ENCODE results near the gene EVA1C. TPM values are rescaled to one million over a fixed set of nuclear protein-coding genes. Genes with fewer than 3 reads are reported as not detected.

Gene EVA1C
- total RNA-seq, 1 donor from 2014 or later: 2.1 TPM

GRCh38 chr21:32481875-32482408 is 69.4 kb downstream of the EVA1C start:
- DNase-seq (ENCODE audit: low spot score in 2 of 2, unreplicated experiment in 2 of 2): no peak
- peaks cover 8% of the 10 kb centered on the region for H3K27me3 Mint-ChIP-seq (ENCODE audit: low read depth)
- H3K27ac Mint-ChIP-seq: no peak overlapping the region

GRCh38 chr21:32482565-32483292 is 70.2 kb downstream of the EVA1C start:
- H3K4me1 Mint-ChIP-seq: peaks cover 4% of the 10 kb centered on the region
- no peaks in the 10 kb centered on the region for H3K36me3 Mint-ChIP-seq
- peaks cover 8% of the 10 kb centered on the region for H3K27me3 Mint-ChIP-seq (ENCODE audit: low read depth)
- no peak overlapping the region for H3K4me3 Mint-ChIP-seq
- DNase-seq (ENCODE audit: low spot score in 2 of 2, unreplicated experiment in 2 of 2): no peak
- H3K27ac Mint-ChIP-seq: no peak overlapping the region
- no peak for TF ChIP-seq CTCF (IDR thresholded peaks at IDR 0.05; ENCODE audit: unreplicated experiment)
- H3K9me3 Mint-ChIP-seq: no peaks in the 10 kb centered on the region

More at GRCh38 chr21:32481875-32482408, 69.4 kb downstream of the EVA1C start:
- Mint-ChIP-seq H3K4me1 (peaks cover 4% of the 10 kb centered on the region), H3K4me3 (no peak overlapping the region), H3K9me3 (no peaks in the 10 kb centered on the region), H3K36me3 (no peaks in the 10 kb centered on the region)
- TF ChIP-seq CTCF (IDR thresholded peaks at IDR 0.05; ENCODE audit: unreplicated experiment): no peak

GRCh38 chr21:32483293-32483595 is 70.7 kb downstream of the EVA1C start:
- TF ChIP-seq CTCF (IDR thresholded peaks at IDR 0.05; ENCODE audit: unreplicated experiment): no peak
- no peak for DNase-seq (ENCODE audit: low spot score in 2 of 2, unreplicated experiment in 2 of 2)
- Mint-ChIP-seq H3K9me3 (no peaks in the 10 kb centered on the region), H3K4me3 (no peak overlapping the region), H3K27ac (no peak overlapping the region), H3K4me1 (peaks cover 4% of the 10 kb centered on the region), H3K27me3 (ENCODE audit: low read depth) (peaks cover 8% of the 10 kb centered on the region), H3K36me3 (no peaks in the 10 kb centered on the region)

GRCh38 chr21:32484706-32485380 is 72.3 kb downstream of the EVA1C start:
- DNase-seq (ENCODE audit: low spot score in 2 of 2, unreplicated experiment in 2 of 2): no peak
- Mint-ChIP-seq H3K27me3 (ENCODE audit: low read depth) (peaks cover 8% of the 10 kb centered on the region), H3K4me3 (no peak overlapping the region), H3K4me1 (peaks cover 4% of the 10 kb centered on the region), H3K9me3 (peaks cover 7% of the 10 kb centered on the region), H3K27ac (no peak overlapping the region), H3K36me3 (peaks cover 3% of the 10 kb centered on the region)
- TF ChIP-seq CTCF (IDR thresholded peaks at IDR 0.05; ENCODE audit: unreplicated experiment): no peak

GRCh38 chr21:32492376-32492775 is 79.9 kb downstream of the EVA1C start:
- TF ChIP-seq CTCF (IDR thresholded peaks at IDR 0.05; ENCODE audit: unreplicated experiment): no peak
- Mint-ChIP-seq H3K27ac (no peak overlapping the region), H3K4me1 (no peaks in the 10 kb centered on the region), H3K27me3 (ENCODE audit: low read depth) (no peaks in the 10 kb centered on the region), H3K36me3 (peaks cover 3% of the 10 kb centered on the region), H3K4me3 (no peak overlapping the region), H3K9me3 (peaks cover 7% of the 10 kb centered on the region)
- DNase-seq (ENCODE audit: low spot score in 2 of 2, unreplicated experiment in 2 of 2): no peak

All from mesothelial cell of epicardium (in vitro differentiated cells).